Vagina (tissue), 2 donors: ENCODE measurements around the gene MYH7B.

Experiments
- CTCF ChIP-seq, 3 experiments: fragments of 450-650 bp in 2 of 3; fragments of 200-600 bp in 1 of 3; sonication (generic) in 1 of 3; IDR thresholded peaks; one replicate each; pipeline ENCODE4 v1.5.1; 2017 to 2019; ENCODE audit warnings: antibody characterized with exemption in 3 of 3, mild to moderate bottlenecking in 2 of 3, moderate library complexity in 2 of 3
- POLR2A ChIP-seq, 2 donors: fragments of 450-650 bp; IDR thresholded peaks; one replicate each; pipeline ENCODE4 v1.6.1; 2017; ENCODE audit warnings: antibody characterized with exemption in 2 of 2, mild to moderate bottlenecking in 2 of 2, moderate library complexity in 2 of 2
- POLR2AphosphoS5 ChIP-seq, 2 donors: sonication (generic); formaldehyde crosslinking; IDR thresholded peaks; one replicate each; pipeline ENCODE4 v1.9.0; 2017; ENCODE audit warnings: antibody characterized with exemption in 2 of 2, mild to moderate bottlenecking in 2 of 2, low read depth in 1 of 2; ENCODE audit not compliant: insufficient read depth in 1 of 2

- no peak for TF ChIP-seq CTCF (IDR thresholded peaks at IDR 0.05)
- no peak for TF ChIP-seq POLR2A (IDR thresholded peaks at IDR 0.05)
- no peak for TF ChIP-seq POLR2AphosphoS5 (IDR thresholded peaks at IDR 0.05; ENCODE audit: insufficient read depth in 1 of 2, low read depth in 1 of 2)
Measured at GRCh38 chr20:34927736-34928135, 27.9 kb upstream of the MYH7B start.
